ENCODE data around the gene SELP.

DNA sequence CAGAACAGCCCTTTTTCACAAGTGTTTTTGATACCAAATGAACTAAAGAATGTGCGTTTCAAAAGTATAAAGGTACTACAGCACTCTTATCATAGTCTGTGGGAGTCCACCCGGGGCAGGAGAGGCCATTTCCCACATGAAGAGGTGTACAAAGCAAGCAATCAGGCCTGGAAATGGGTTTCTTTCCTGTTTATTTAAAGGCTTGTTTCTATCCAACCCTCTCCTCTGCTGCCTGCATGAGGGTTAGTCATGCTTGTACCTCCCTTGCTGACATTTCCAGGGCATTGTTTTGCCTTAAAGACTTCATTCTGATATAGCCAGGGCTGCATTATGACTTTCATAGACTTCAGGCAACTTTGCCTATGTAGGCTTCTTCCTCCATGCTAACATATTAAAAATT is 11.6 kb downstream of the SELP start:
- no peak for TF ChIP-seq HNF4G (IDR thresholded peaks at IDR 0.05)
- TF ChIP-seq, protein P1, sequence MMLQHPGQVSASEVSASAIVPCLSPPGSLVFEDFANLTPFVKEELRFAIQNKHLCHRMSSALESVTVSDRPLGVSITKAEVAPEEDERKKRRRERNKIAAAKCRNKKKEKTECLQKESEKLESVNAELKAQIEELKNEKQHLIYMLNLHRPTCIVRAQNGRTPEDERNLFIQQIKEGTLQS (IDR thresholded peaks at IDR 0.05), result no peak
- TF ChIP-seq, protein P2, sequence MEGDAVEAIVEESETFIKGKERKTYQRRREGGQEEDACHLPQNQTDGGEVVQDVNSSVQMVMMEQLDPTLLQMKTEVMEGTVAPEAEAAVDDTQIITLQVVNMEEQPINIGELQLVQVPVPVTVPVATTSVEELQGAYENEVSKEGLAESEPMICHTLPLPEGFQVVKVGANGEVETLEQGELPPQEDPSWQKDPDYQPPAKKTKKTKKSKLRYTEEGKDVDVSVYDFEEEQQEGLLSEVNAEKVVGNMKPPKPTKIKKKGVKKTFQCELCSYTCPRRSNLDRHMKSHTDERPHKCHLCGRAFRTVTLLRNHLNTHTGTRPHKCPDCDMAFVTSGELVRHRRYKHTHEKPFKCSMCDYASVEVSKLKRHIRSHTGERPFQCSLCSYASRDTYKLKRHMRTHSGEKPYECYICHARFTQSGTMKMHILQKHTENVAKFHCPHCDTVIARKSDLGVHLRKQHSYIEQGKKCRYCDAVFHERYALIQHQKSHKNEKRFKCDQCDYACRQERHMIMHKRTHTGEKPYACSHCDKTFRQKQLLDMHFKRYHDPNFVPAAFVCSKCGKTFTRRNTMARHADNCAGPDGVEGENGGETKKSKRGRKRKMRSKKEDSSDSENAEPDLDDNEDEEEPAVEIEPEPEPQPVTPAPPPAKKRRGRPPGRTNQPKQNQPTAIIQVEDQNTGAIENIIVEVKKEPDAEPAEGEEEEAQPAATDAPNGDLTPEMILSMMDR (IDR thresholded peaks at IDR 0.05; ENCODE audit: low read depth, low read length, missing input control), result no peak
- no peak for TF ChIP-seq RAD21 (IDR thresholded peaks at IDR 0.05)
- TF ChIP-seq GABPA (IDR thresholded peaks at IDR 0.05 in 1 of 2, conservative IDR thresholded peaks at IDR 0.05 in 1 of 2), result no peak
- TF ChIP-seq, protein P3, sequence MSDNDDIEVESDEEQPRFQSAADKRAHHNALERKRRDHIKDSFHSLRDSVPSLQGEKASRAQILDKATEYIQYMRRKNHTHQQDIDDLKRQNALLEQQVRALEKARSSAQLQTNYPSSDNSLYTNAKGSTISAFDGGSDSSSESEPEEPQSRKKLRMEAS (IDR thresholded peaks at IDR 0.05), result no peak
- no peak for TF ChIP-seq JUND (IDR thresholded peaks at IDR 0.05)
- no peak for TF ChIP-seq TAF1 (conservative IDR thresholded peaks at IDR 0.05)
- TF ChIP-seq, protein P4, sequence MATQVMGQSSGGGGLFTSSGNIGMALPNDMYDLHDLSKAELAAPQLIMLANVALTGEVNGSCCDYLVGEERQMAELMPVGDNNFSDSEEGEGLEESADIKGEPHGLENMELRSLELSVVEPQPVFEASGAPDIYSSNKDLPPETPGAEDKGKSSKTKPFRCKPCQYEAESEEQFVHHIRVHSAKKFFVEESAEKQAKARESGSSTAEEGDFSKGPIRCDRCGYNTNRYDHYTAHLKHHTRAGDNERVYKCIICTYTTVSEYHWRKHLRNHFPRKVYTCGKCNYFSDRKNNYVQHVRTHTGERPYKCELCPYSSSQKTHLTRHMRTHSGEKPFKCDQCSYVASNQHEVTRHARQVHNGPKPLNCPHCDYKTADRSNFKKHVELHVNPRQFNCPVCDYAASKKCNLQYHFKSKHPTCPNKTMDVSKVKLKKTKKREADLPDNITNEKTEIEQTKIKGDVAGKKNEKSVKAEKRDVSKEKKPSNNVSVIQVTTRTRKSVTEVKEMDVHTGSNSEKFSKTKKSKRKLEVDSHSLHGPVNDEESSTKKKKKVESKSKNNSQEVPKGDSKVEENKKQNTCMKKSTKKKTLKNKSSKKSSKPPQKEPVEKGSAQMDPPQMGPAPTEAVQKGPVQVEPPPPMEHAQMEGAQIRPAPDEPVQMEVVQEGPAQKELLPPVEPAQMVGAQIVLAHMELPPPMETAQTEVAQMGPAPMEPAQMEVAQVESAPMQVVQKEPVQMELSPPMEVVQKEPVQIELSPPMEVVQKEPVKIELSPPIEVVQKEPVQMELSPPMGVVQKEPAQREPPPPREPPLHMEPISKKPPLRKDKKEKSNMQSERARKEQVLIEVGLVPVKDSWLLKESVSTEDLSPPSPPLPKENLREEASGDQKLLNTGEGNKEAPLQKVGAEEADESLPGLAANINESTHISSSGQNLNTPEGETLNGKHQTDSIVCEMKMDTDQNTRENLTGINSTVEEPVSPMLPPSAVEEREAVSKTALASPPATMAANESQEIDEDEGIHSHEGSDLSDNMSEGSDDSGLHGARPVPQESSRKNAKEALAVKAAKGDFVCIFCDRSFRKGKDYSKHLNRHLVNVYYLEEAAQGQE (IDR thresholded peaks at IDR 0.05), result no peak
- TF ChIP-seq SP1 (IDR thresholded peaks at IDR 0.05), result no peak
- no peak for TF ChIP-seq YY1 (IDR thresholded peaks at IDR 0.05)
- no peak for TF ChIP-seq FOXA2 (IDR thresholded peaks at IDR 0.05)
- TF ChIP-seq, protein P5, sequence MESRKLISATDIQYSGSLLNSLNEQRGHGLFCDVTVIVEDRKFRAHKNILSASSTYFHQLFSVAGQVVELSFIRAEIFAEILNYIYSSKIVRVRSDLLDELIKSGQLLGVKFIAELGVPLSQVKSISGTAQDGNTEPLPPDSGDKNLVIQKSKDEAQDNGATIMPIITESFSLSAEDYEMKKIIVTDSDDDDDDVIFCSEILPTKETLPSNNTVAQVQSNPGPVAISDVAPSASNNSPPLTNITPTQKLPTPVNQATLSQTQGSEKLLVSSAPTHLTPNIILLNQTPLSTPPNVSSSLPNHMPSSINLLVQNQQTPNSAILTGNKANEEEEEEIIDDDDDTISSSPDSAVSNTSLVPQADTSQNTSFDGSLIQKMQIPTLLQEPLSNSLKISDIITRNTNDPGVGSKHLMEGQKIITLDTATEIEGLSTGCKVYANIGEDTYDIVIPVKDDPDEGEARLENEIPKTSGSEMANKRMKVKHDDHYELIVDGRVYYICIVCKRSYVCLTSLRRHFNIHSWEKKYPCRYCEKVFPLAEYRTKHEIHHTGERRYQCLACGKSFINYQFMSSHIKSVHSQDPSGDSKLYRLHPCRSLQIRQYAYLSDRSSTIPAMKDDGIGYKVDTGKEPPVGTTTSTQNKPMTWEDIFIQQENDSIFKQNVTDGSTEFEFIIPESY (IDR thresholded peaks at IDR 0.05), result no peak
- TF ChIP-seq FOXA1 (IDR thresholded peaks at IDR 0.05), result no peak

Data from liver (tissue), 3 donors.